Left cardiac atrium (tissue), 4 donors: ENCODE measurements around the gene AHSG. TPM values are rescaled to one million over a fixed set of nuclear protein-coding genes. Genes with fewer than 3 reads are reported as not detected.

Source experiments
- ATAC-seq, 2 donors: fragments of 200-7000 bp; cut with Tn5 transposase; one replicate each; pipeline ENCODE4 v1.9.1; 2020; ENCODE audit warnings: mild to moderate bottlenecking in 2 of 2, moderate library complexity in 2 of 2
- DNase-seq: peaks from one replicate; pipeline ENCODE4 v3.0.0-alpha.2; 2020
- intact Hi-C, 2 donors: fragments of 100-400 bp; cut with DNase I; formaldehyde crosslinking; loops; one replicate each; pipeline versions ENCODE4 v1.14.1 to v1.15.1; 2022 to 2023
- total RNA-seq, 2 donors: library from RNA; stranded (reverse); fragmentation: NEBNext Ultra II Directional; extraction: Animal tissue kit (Norgen Biotek cat#: 25700); gene quantifications; one replicate each; pipeline ENCODE4 v1.2.1, GENCODE V29; 2021
- donor health status: DM: no; HTN: yes; CAD: no.
- donor health status: DM: no; HTN: yes; CAD: no; lungs with severe emphysema.
- donor health status: DM: yes; HTN: yes; CAD: no.
- donor health status: Dilated cardiomyopathy.

Gene AHSG
- total RNA-seq, 2 donors from 2014 or later = 0.13 to 0.15 TPM

DNA sequence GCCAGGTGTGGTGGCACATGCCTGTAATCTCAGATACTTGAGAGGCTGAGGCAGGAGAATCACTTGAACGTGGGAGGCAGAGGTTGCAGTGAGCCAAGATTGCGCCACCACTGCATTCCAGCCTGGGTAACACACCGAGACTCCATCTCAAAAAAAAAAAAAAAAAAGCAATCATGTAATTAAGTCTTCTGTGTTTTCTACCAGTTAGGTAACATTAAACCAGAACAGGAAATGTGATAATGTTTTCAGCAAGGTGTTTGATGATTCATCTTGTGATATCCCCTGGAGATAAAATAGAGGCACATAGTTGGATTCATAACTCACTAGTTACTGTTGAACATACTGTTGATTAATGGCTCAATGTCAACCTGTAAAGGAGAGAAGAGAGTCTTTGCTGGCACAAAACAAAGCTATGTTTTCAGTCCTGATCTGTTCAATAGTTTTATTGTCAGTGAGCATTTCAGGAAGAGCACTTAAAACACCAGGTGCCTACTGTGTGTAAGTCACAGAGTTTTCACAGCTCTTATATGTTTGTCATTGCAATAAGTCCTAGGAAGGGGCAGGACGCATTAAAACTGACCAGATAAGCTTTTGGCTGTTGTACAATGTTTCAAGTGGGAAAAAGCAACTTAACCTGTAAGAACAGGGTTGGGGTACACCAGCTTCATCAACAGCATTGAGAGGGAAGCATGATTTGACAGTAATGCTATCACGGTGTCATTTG is 22.8 kb upstream of the AHSG start:
- intact Hi-C loops = no loop called here
- ATAC-seq (peak in 1 of 2 donors; percentile 78), DNase-seq (peak; percentile 36)

DNA sequence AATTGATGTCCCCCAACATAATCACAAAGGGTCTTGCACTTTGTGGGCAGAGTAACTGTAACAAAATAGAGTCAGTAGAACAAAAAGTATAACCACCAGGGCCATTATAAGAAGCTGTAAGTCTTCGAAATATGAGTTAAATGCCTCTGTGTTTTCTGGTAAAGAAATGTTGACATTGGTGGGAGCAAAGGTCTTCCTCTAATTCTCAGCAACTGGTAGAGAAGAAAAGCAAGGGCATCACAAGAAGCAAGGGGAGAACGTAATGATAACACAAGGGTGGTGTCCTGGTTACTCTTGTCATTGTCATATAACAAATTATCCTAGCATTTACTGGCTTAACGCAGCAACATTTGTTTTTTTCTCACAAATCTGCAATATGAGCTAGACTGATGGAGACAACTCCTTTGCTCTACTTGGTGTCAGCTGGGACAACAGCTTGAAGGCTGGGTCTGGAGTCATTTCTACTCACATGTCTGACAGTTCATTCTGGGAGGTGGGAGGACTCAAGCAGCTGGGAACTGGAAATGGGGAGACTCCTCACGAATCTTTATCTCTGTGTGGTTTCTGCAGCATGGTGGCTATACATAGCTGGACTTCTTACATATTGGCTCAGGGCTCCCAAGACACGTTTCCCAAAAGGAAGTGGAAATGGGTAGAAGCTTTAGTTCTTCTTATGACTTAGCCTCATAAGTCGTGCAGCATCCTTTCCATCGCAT is 22.1 kb upstream of the AHSG start:
- no peak for DNase-seq
- intact Hi-C loops = no loop called here
- no peak for ATAC-seq

- intact Hi-C loops = no loop called here
- DNase-seq (no peak), ATAC-seq (no peak)
These were observed 20.2 kb upstream of the AHSG start for GRCh38 chr3:186592682-186593081.

DNA sequence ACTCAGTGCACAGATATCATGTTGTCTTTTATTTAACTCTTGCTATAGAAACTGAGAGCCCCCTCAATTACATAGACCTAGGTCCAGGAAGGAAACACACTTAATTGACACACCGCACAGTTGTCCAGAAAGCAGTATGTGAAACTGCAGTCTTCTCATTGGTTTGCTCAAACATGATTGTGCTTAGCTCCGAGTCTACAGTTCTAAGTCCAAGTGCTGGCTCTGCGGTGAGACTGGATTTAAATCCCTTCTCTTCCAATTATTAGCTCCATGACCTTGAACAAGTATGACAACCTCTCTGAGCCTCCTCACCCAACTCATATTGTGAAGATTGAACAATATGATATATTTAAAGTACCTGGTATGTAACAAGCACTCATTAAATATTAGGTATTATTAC is 19.0 kb upstream of the AHSG start:
- intact Hi-C loops = no loop called here

GRCh38 chr3:186594591-186595113 is 18.2 kb upstream of the AHSG start:
- DNase-seq (no peak), ATAC-seq (no peak)
- intact Hi-C loops = no loop called here

More for the DNA sequence above, 19.0 kb upstream of the AHSG start:
- no peak for ATAC-seq
- no peak for DNase-seq

DNA sequence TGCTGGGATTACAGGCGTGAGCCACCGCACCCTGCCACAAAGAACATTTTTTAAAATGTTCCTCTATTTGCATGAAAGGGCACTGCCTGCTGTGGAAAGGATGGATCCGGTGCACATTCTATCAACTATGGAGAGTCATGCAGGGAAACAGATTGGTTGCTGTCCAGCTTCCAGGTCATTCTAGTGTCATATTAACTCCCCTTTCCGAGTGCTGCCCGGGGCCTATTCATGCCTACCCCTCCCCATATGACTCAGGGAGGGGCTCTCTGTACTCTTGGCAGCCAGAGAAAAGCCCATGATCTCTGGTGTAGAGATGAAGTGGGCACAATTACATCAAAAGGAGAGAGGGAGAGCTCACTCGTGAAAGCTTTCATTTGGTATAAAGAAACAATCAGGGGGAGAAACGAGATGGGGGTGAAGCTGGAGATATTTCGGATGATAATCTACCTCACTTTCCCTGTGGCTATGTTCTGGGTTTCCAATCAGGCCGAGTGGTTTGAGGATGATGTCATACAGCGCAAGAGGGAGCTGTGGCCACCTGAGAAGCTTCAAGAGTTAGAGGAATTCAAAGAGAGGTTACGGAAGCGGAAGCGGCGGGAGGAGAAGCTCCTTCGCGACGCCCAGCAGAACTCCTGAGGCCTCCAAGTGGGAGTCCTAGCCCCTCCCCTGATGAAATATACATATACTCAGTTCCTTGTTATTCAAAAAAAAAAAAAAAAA is 16.1 kb upstream of the AHSG start:
- DNase-seq = no peak
- intact Hi-C loops = no loop called here
- peak in 1 of 2 donors; percentile 45 for ATAC-seq

DNA sequence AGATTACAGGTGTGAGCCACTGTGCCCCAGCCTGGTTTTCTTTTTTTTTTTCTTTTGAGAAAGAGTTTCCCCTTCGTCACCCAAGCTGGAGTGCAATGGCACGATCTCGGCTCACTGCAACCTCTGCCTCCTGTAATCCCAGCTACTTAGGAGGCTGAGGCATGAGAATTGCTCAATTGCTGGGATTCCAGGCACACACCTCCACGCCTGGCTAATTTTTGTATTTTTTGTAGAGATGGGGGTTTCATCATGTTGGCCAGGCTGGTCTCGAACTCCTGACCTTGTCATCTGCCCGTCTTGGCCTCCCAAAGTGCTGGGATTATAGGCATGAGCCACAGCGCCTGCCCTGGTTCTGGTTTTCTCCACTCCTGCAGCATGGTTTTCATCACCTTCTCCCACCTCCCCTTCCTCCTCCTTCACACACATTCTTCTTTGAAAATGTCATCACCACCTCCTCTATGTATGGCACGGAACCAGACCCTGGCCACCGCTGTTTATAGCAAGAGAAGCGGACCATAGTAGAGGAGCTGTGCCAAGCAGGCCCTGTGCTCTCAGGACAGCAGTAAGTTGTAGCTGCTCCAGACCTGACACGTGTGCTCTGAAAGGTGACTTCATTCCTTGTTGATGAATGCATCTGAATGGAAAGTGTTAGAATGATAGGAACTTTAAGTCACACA is 14.6 kb upstream of the AHSG start:
- DNase-seq (peak; percentile 76), ATAC-seq (peak; percentile 93 to 94)
- intact Hi-C loops = no loop called here

DNA sequence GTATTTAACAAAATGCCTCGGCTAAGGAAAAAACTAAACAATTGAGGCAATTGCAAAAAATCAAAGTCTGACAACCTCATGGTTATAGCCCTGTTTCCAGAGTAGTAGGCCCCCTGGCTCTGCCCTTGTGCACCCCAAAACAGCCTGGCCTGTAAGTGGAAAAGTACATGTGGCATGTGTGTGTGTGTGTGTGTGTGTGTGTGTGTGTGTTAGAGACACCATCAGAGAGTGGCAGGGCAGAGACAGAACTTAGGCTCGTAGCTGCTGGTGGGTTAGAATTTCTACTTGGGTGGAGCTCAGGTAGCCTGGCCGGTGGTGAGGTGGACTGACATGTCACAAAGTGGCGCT is 14.1 kb upstream of the AHSG start:
- peak; percentile 12 to 13 for ATAC-seq
- intact Hi-C loops = no loop called here
- DNase-seq = no peak

- intact Hi-C loops = no loop called here
- no peak for ATAC-seq
- DNase-seq = no peak
These were observed 13.6 kb upstream of the AHSG start for GRCh38 chr3:186599142-186599784.

DNA sequence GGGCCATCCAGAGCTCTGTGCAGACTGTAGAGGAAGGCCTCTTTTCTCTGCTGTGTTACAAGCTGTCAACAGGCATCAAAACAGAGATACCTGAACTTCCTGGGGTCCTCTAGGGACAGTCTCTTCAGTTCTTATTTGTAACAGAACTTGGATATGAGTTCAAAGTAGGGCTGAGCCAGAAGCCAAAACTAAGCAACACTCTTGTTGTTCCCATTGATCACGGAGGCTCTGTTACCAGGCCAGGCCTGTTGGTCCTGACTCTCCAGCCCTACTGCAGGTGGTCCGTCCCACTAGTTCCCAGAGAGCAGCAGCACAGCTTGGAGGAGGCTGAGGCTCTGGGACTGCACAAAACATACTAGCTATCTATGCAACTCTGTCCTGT is 13.1 kb upstream of the AHSG start:
- ATAC-seq (no peak), DNase-seq (no peak)
- intact Hi-C loops = no loop called here

DNA sequence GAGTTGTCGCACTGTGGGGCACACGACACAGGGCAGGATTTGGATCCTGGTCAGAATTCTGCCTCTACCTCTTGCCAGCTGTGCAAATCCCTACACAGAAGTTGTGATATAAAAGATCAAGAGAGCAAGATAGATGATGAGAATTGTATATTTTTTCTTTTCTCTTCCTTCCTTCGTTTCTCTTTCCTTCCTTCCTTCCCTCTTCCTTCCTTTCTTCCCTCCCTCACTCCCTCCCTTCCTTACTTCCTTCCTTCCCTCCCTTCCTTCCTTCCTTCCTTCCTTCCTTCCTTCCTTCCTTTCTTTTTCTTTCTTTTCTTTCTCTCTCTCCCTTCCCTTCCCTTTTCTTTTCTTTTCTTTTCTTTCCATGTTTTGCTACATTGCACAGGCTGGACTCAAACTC is 12.0 kb upstream of the AHSG start:
- DNase-seq (no peak), ATAC-seq (no peak)
- intact Hi-C loops = no loop called here

DNA sequence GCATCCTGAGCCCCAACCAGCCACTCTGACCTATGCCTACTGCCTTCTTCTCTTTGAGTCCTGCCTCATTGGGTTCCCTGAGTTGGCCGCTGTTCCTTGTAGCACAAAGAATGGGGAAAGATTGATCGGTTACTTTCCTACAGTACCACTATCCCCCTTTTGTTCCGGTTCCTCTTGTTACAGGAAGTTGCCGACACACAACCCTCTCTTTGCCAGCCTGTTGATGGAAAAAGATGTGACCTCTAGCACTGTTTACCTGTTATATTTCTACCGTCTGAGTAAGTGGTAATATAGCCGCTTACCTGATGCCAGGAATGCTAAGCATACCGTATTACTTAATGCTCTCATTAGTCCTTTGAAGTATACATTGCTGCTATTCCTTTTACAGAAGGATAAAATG is 9.7 kb upstream of the AHSG start:
- intact Hi-C loops = no loop called here
- DNase-seq = no peak
- no peak for ATAC-seq

- intact Hi-C loops = no loop called here
These were observed 7.8 kb upstream of the AHSG start for GRCh38 chr3:186605078-186605477.

DNA sequence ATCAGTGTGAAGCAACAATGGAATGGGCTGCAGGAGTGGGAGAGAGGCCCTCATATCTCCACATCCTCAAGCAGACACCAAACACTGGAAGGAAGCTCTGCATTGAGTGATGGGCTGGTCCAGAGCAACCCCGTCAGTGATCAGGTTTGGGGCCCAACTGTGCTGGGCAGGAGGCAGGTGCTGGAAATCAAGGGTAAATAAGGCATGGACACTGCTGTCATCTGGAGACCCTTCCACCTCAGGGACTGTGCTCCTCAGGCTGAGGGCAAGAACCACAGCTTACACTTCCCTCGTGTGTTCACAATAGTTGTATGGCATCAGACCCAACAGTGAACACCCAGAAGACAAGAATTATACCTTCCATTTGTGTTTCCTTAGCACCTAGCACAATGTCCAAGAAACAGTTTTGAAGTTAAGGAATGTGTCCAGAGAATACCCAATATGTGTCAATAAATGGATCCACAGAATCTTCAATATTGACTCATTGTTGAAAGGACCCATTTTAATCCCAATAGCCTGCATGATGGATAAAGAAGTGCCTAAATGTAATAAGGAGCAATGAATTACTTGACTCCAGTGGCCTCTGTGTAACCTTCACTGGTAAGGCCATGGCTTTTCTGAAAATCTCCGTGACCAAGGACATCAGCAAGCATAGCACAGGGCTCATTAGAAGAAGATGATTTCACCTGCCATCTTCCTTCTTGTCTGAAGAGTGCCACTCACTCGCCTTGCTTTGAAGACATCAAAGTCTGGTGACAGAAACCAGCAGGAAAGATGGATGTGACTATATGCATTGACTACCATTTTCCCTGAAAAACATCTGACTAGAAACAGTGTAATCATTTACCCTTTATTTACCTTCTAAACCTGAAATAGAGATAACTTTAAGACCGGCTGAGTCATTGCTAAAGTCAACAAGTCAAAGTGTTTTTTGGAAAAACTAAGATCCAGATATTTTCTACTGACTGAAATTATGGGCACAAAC is 7.0 kb upstream of the AHSG start:
- intact Hi-C loops = no loop called here
- no peak for ATAC-seq
- no peak for DNase-seq

More at GRCh38 chr3:186605078-186605477, 7.8 kb upstream of the AHSG start:
- ATAC-seq (no peak), DNase-seq (no peak)

DNA sequence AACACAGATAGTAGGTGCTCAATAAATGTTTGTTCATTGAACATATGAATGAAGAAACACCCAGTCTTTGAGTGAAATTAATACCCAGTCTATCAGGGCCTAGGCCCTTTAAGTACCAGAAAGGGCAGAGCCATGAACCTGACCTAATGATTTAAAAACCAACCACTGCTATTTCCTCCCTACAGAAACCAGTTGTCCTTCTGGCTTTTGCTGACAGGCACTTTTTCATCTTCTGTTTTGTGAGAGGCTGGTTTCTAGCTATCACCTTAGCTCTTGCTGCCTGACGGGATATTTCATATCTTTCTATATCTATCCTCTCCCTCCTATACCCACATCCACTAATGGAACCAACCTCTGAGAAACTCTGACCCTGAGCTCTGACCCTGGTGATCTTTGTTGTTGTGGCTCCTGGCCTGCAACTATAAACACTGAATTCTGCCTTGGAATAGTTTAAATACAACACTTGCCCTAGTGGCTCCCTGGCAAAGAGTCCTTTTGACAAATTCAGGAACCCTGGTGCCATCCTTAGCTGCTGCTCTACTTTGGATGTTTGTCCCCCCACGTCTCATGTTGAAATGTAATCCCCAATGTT is 4.1 kb upstream of the AHSG start:
- no peak for ATAC-seq
- intact Hi-C loops = no loop called here

GRCh38 chr3:186609247-186609868 is 3.5 kb upstream of the AHSG start:
- intact Hi-C loops = no loop called here
- ATAC-seq = peak in 1 of 2 donors; percentile 38
- no peak for DNase-seq

More for the DNA sequence above, 4.1 kb upstream of the AHSG start:
- no peak for DNase-seq

DNA sequence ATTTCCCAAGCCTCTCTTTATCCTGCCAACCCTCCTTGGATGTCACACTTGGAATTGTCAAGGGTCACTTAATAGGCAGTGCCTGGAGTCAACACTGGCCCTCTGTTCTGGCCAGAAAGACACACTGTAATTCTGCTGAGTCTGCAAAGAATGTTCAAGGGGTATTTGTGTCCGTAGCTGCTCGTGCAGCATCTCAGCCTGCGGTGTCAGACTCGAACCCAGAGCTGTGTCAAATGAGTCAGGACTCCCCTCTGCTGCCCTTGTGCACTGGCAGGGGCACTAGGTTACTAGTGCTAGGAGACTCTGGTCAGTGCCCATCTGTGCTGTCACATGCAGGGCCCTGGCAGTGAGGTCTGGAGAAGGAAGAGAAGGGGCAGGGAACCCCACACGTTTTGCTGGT is 795 bp upstream of the AHSG start:
- ATAC-seq (no peak), DNase-seq (no peak)
- intact Hi-C loops = loop anchor here (5.0 to 10.0 kb wide), 4 partner anchors 143 to 627 kb away; no protein-coding TSS in a partner anchor
